SK-MEL-5 (cell line): ENCODE results near the gene NDE1. TPM values are rescaled to one million over a fixed set of nuclear protein-coding genes. Genes with fewer than 3 reads are reported as not detected.

Experiments used
- DNase-seq: peaks from one replicate; pipeline ENCODE4 v3.0.0-alpha.2; 2016; ENCODE audit warnings: low read depth, low spot score
- in situ Hi-C: cut with HindIII; loops from 2 replicates; pipeline ENCODE4 v1.10.0; 2016; ENCODE audit warnings: low sequenced_read_pairs, high pct_unique_total_duplicates, low pct_unique_long_range_greater_than_20kb
- total RNA-seq: library from RNA; depleted of rRNA; stranded (reverse); fragments of >200 nt; shearing (Covaris generic); gene quantifications from 2 replicates; pipeline ENCODE4 v1.2.3, GENCODE V29; 2014

Gene NDE1
- total RNA-seq, 1 experiment from 2014 or later = 23.5 TPM

GRCh38 chr16:15741207-15741871, 91.3 kb downstream of the NDE1 start:
- in situ Hi-C loops = no loop called here
- DNase-seq = no peak

GRCh38 chr16:15742716-15743115, 92.7 kb downstream of the NDE1 start:
- in situ Hi-C loops = no loop called here
- no peak for DNase-seq

GRCh38 chr16:15743657-15744056, 93.6 kb downstream of the NDE1 start:
- in situ Hi-C loops = no loop called here
- DNase-seq = no peak

- DNase-seq = no peak
- in situ Hi-C loops = no loop called here
Measured at GRCh38 chr16:15746332-15746731, 96.3 kb downstream of the NDE1 start.

GRCh38 chr16:15747937-15748336, 97.9 kb downstream of the NDE1 start:
- DNase-seq = no peak
- in situ Hi-C loops = no loop called here

- no peak for DNase-seq
- in situ Hi-C loops = no loop called here
Measured at GRCh38 chr16:15748654-15749053, 98.6 kb downstream of the NDE1 start.

- no peak for DNase-seq
- in situ Hi-C loops = no loop called here
Measured at GRCh38 chr16:15749371-15749770, 99.3 kb downstream of the NDE1 start.

- DNase-seq = no peak
- in situ Hi-C loops = no loop called here
Measured at GRCh38 chr16:15749985-15750384, 99.9 kb downstream of the NDE1 start.

GRCh38 chr16:15751940-15752339, 101.9 kb downstream of the NDE1 start:
- no peak for DNase-seq
- in situ Hi-C loops = no loop called here

- in situ Hi-C loops = no loop called here
- no peak for DNase-seq
Measured at GRCh38 chr16:15752717-15753488, 102.9 kb downstream of the NDE1 start.

GRCh38 chr16:15754821-15755534, 104.9 kb downstream of the NDE1 start:
- DNase-seq = no peak
- in situ Hi-C loops = no loop called here

- DNase-seq = no peak
- in situ Hi-C loops = no loop called here
Measured at GRCh38 chr16:15757077-15757386, 107.0 kb downstream of the NDE1 start.

- DNase-seq = no peak
- in situ Hi-C loops = no loop called here
Measured at GRCh38 chr16:15757630-15758251, 107.7 kb downstream of the NDE1 start.

GRCh38 chr16:15759070-15759469, 109.0 kb downstream of the NDE1 start:
- DNase-seq = no peak
- in situ Hi-C loops = no loop called here

- in situ Hi-C loops = no loop called here
- DNase-seq = no peak
Measured at GRCh38 chr16:15760129-15760528, 110.1 kb downstream of the NDE1 start.

GRCh38 chr16:15764112-15764511, 114.1 kb downstream of the NDE1 start:
- DNase-seq = no peak
- in situ Hi-C loops = no loop called here

- in situ Hi-C loops = no loop called here
- DNase-seq = no peak
Measured at GRCh38 chr16:15765116-15765515, 115.1 kb downstream of the NDE1 start.

GRCh38 chr16:15765880-15766279, 115.8 kb downstream of the NDE1 start:
- in situ Hi-C loops = no loop called here

More at GRCh38 chr16:15765880-15766279, 115.8 kb downstream of the NDE1 start:
- peak; percentile 56 for DNase-seq
